ENCODE data around the gene PDZK1IP1. TPM values are rescaled to one million over a fixed set of nuclear protein-coding genes. Genes with fewer than 3 reads are reported as not detected.

Gene PDZK1IP1
- total RNA-seq, 1 donor from 2014 or later: not detected

DNA sequence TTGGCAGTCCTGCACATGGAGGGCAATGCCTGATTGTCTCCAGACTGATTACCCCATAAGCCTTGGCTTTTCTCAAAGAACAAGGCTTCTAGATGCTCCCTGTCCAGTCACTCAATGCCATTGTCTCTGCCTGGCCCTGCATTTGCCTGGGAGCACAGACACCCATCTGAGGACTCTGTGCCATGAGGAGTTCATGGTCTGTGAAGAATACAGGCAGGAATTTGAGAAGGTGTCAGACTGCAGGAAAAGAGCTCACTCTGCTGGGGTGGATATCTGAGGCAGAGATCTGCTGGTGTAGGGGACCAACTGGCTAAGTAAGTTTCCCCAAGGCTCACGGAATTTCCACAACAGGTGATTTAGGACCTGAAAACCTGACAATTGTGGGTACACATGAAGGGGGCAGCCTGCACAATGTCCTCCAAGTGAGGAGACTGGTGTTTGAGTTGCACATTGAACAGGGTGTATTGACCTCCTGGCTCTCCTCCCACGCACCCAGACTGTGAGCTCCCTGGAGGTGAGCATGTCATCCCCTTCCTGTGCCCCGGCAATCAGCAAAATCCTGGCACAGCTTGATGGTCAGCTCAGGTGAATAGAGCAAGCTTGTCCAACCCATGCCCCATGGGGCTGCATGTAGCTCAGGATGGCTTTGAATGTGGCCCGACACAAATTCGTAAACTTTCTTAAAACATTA, 51.8 kb downstream of the PDZK1IP1 start:
- Mint-ChIP-seq H3K9me3 (ENCODE audit: low read depth) (peaks cover 5% of the 10 kb centered on the region), H3K4me1 (ENCODE audit: low read depth) (no peaks in the 10 kb centered on the region), H3K27ac (no peak overlapping the region), H3K36me3 (ENCODE audit: insufficient read depth) (no peaks in the 10 kb centered on the region), H3K4me3 (ENCODE audit: low read depth) (no peak overlapping the region), H3K27me3 (peaks cover 13% of the 10 kb centered on the region)
- DNase-seq (ENCODE audit: low spot score, unreplicated experiment): no peak
- TF ChIP-seq CTCF (IDR thresholded peaks at IDR 0.05; ENCODE audit: unreplicated experiment): no peak

- no peak within 1 kb of the TSS for H3K27ac Mint-ChIP-seq
- H3K4me3 Mint-ChIP-seq (ENCODE audit: low read depth): no peak within 1 kb of the TSS
- no peak for TF ChIP-seq CTCF (IDR thresholded peaks at IDR 0.05; ENCODE audit: unreplicated experiment)
- peaks cover 13% of the 10 kb centered on the region for H3K27me3 Mint-ChIP-seq
- no peaks in the 10 kb centered on the region for H3K36me3 Mint-ChIP-seq (ENCODE audit: insufficient read depth)
- DNase-seq (ENCODE audit: low spot score, unreplicated experiment): no peak
- H3K9me3 Mint-ChIP-seq (ENCODE audit: low read depth): peaks cover 5% of the 10 kb centered on the region
- H3K4me1 Mint-ChIP-seq (ENCODE audit: low read depth): no peaks in the 10 kb centered on the region
Measured at GRCh38 chr1:47137198-47137597, 52.6 kb downstream of the PDZK1IP1 start, which contains the start of gene CYP4A22. TSS of gene CYP4A22 (plus strand) at chr1:47137441. CDS start at chr1:47137486, 45 bp downstream.

Other genes with a start within 250 kb of the PDZK1IP1 start
- gene CYP4A11, start 248.6 kb downstream of the PDZK1IP1 start, total RNA-seq: not detected in 2 replicates
- 0.24 and 0.80 TPM in 2 replicates for gene CYP4X1, start 166.4 kb downstream of the PDZK1IP1 start, total RNA-seq
- gene CYP4Z1, start 122.8 kb downstream of the PDZK1IP1 start, total RNA-seq: not detected in 2 replicates
- not detected in 2 replicates for gene CYP4A22, start 52.6 kb downstream of the PDZK1IP1 start, total RNA-seq
- gene TAL1, start 42.2 kb upstream of the PDZK1IP1 start, total RNA-seq: not detected in 2 replicates
- gene STIL, start 124.1 kb upstream of the PDZK1IP1 start, total RNA-seq: 14.8 TPM in 2 replicates
- 51.7 and 53.1 TPM in 2 replicates for gene CMPK1, start 143.8 kb upstream of the PDZK1IP1 start, total RNA-seq
- gene FOXE3, start 226.2 kb upstream of the PDZK1IP1 start, total RNA-seq: not detected in 2 replicates
- 0.05 TPM in 1 of 2 replicates, not detected in the other for gene FOXD2, start 248.0 kb upstream of the PDZK1IP1 start, total RNA-seq